ENCODE results near the gene RHCG. TPM values are rescaled to one million over a fixed set of nuclear protein-coding genes. Genes with fewer than 3 reads are reported as not detected.

The RHCG gene
- total RNA-seq, 6 donors from 2014 or later: not detected

GRCh38 chr15:89452330-89452836 is 44.0 kb downstream of the RHCG start:
- Histone ChIP-seq H3K4me3 (no peak overlapping the region), H3K27me3 (peaks cover 0 to 13% (median 1%) of the 10 kb centered on the region in 4 donors), H3K27ac (no peak overlapping the region), H3K4me1 (no peaks in the 10 kb centered on the region), H3K9me3 (peaks cover 0 to 4% (median 0%) of the 10 kb centered on the region in 4 donors), H3K36me3 (no peaks in the 10 kb centered on the region)
- DNase-seq (no peak), ATAC-seq (ENCODE audit: low FRiP score in 2 of 2) (no peak)
- WGBS, 2 donors: 72% methylated on average over 8 of the region's 8 CpGs
- TF ChIP-seq POLR2AphosphoS5 (IDR thresholded peaks at IDR 0.05) (no peak), CTCF (IDR thresholded peaks at IDR 0.05) (no peak)

GRCh38 chr15:89451846-89452245 is 44.5 kb downstream of the RHCG start:
- Histone ChIP-seq H3K27ac (no peak overlapping the region), H3K9me3 (no peaks in the 10 kb centered on the region), H3K4me3 (no peak overlapping the region), H3K4me1 (no peaks in the 10 kb centered on the region), H3K27me3 (peaks cover 0 to 13% (median 1%) of the 10 kb centered on the region in 4 donors), H3K36me3 (no peaks in the 10 kb centered on the region)
- ATAC-seq (ENCODE audit: low FRiP score in 2 of 2) (no peak), DNase-seq (no peak)
- TF ChIP-seq CTCF (IDR thresholded peaks at IDR 0.05) (no peak), EP300 (IDR thresholded peaks at IDR 0.05) (no peak), POLR2AphosphoS5 (IDR thresholded peaks at IDR 0.05) (no peak), POLR2A (IDR thresholded peaks at IDR 0.05) (no peak)
- 65 to 80% methylated on average over 1 of the region's 1 CpG for WGBS, 2 donors

GRCh38 chr15:89450076-89451006 is 46.0 kb downstream of the RHCG start:
- no peak overlapping the region for H3K27ac ChIP-seq
- TF ChIP-seq POLR2AphosphoS5 (IDR thresholded peaks at IDR 0.05) (no peak), POLR2A (IDR thresholded peaks at IDR 0.05) (no peak), CTCF (IDR thresholded peaks at IDR 0.05) (no peak), EP300 (IDR thresholded peaks at IDR 0.05) (no peak)

GRCh38 chr15:89448825-89449224 is 47.6 kb downstream of the RHCG start:
- DNase-seq: no peak
- 21% methylated on average over 11 of the region's 11 CpGs; no CpG with 5 or more reads in 1 of the 2 donors for WGBS, 2 donors
- ATAC-seq (ENCODE audit: low FRiP score in 2 of 2): no peak
- Histone ChIP-seq H3K27ac (no peak overlapping the region), H3K27me3 (peaks cover 0 to 13% (median 1%) of the 10 kb centered on the region in 4 donors), H3K36me3 (no peaks in the 10 kb centered on the region), H3K4me1 (no peaks in the 10 kb centered on the region), H3K4me3 (no peak overlapping the region), H3K9me3 (no peaks in the 10 kb centered on the region)
- TF ChIP-seq CTCF (IDR thresholded peaks at IDR 0.05) (no peak), POLR2AphosphoS5 (IDR thresholded peaks at IDR 0.05) (no peak), EP300 (IDR thresholded peaks at IDR 0.05) (no peak), POLR2A (IDR thresholded peaks at IDR 0.05) (no peak)

More at GRCh38 chr15:89450076-89451006, 46.0 kb downstream of the RHCG start:
- peaks cover 0 to 13% (median 1%) of the 10 kb centered on the region in 4 donors for H3K27me3 ChIP-seq
- no peaks in the 10 kb centered on the region for H3K4me1 ChIP-seq
- no peak for ATAC-seq (ENCODE audit: low FRiP score in 2 of 2)
- no peaks in the 10 kb centered on the region for H3K36me3 ChIP-seq
- H3K9me3 ChIP-seq: no peaks in the 10 kb centered on the region
- H3K4me3 ChIP-seq: no peak overlapping the region
- WGBS, 2 donors: 30 to 34% methylated on average over 11 of the region's 11 CpGs
- DNase-seq: no peak
